ENCODE results near the gene TOMM40L.
"Not testable (repeated sequence)": the region's sequence is repeated elsewhere in the genome, so short reads cannot be mapped to it uniquely, and the experiment has no call there.

TOMM40L gene

GRCh38 chr1:161222175-161223019, 3.5 kb upstream of the TOMM40L start:
- DNase-seq: no peak

GRCh38 chr1:161223805-161224694, 1.8 kb upstream of the TOMM40L start:
- no peak for DNase-seq

GRCh38 chr1:161224695-161225087, 1.2 kb upstream of the TOMM40L start:
- DNase-seq: not testable (repeated sequence)

GRCh38 chr1:161225178-161225533, 704 bp upstream of the TOMM40L start:
- DNase-seq: no peak

GRCh38 chr1:161226320-161226711, 456 bp downstream of the TOMM40L start:
- DNase-seq: no peak

- DNase-seq: peak in 1 of 2 experiments; percentile 33
Measured at GRCh38 chr1:161226759-161227158, 899 bp downstream of the TOMM40L start.

- peak; percentile 73 to 74 for DNase-seq
Measured at GRCh38 chr1:161227196-161227871, 1.5 kb downstream of the TOMM40L start.

- no peak for DNase-seq
Measured at GRCh38 chr1:161228032-161228431, 2.2 kb downstream of the TOMM40L start.

- DNase-seq: peak in 1 of 2 experiments; percentile 4
Measured at GRCh38 chr1:161229896-161230295, 4.0 kb downstream of the TOMM40L start.

GRCh38 chr1:161230762-161231161, 4.9 kb downstream of the TOMM40L start:
- no peak for DNase-seq

- no peak for DNase-seq
Measured at GRCh38 chr1:161233102-161233501, 7.2 kb downstream of the TOMM40L start.

GRCh38 chr1:161235957-161236775, 10.3 kb downstream of the TOMM40L start:
- no peak for DNase-seq

GRCh38 chr1:161238039-161238473, 12.2 kb downstream of the TOMM40L start, which contains the start of gene NR1I3:
NR1I3 (minus strand) TSS chr1:161238203; CDS start chr1:161236565, 1,638 bp downstream.
- DNase-seq: no peak

- DNase-seq: no peak
Measured at GRCh38 chr1:161241682-161242081, 15.8 kb downstream of the TOMM40L start.

- DNase-seq: no peak
Measured at GRCh38 chr1:161242313-161242712, 16.5 kb downstream of the TOMM40L start.

- DNase-seq: no peak
Measured at GRCh38 chr1:161244888-161245287, 19.0 kb downstream of the TOMM40L start.

- not testable (repeated sequence) for DNase-seq
Measured at GRCh38 chr1:161250100-161250499, 24.2 kb downstream of the TOMM40L start.

- no peak for DNase-seq
Measured at GRCh38 chr1:161250829-161251228, 25.0 kb downstream of the TOMM40L start.

- DNase-seq: no peak
Measured at GRCh38 chr1:161251579-161251978, 25.7 kb downstream of the TOMM40L start.

- DNase-seq: not testable (repeated sequence)
Measured at GRCh38 chr1:161255302-161255701, 29.4 kb downstream of the TOMM40L start.

GRCh38 chr1:161255955-161256520, 30.2 kb downstream of the TOMM40L start:
- DNase-seq: not testable (repeated sequence)

- not testable (repeated sequence) for DNase-seq
Measured at GRCh38 chr1:161257109-161257508, 31.2 kb downstream of the TOMM40L start.

Data from NCI-H524 (cell line).